ENCODE data around the gene EXOC6. TPM values are rescaled to one million over a fixed set of nuclear protein-coding genes. Genes with fewer than 3 reads are reported as not detected.

EXOC6 gene
- total RNA-seq, 3 donors from 2014 or later (not counting 1 experiment from before 2014, with no cell fraction given) = 12.1 to 18.2 (median 16.1) TPM

- Mint-ChIP-seq H3K36me3 (peaks cover 7% of the 10 kb centered on the region), H3K9me3 (peaks cover 0 to 2% of the 10 kb centered on the region in 2 donors), H3K4me3 (no peak overlapping the region), H3K4me1 (no peaks in the 10 kb centered on the region), H3K27me3 (ENCODE audit: low read depth in 2 of 2) (peaks cover 3 to 15% of the 10 kb centered on the region in 2 donors), H3K27ac (no peak overlapping the region)
- intact Hi-C loops (cut with micrococcal nuclease) = no loop called here
- no peaks in the 10 kb centered on the region for H3K36me3 ChIP-seq (ENCODE audit: control insufficient read depth, insufficient read depth, low read length)
- ATAC-seq (no peak), DNase-seq (no peak)
- no peak for TF ChIP-seq CTCF (IDR thresholded peaks at IDR 0.05)
- no peaks in the 10 kb centered on the region for H3K27me3 ChIP-seq (ENCODE audit: control insufficient read depth, insufficient read depth, low read length)
- no CpG with 5 or more reads among the region's 1 CpG for WGBS (ENCODE audit: insufficient coverage)
- H3K4me3 ChIP-seq (ENCODE audit: low read length) = no peak overlapping the region
- no peak overlapping the region for H3K27ac ChIP-seq (ENCODE audit: low read length)
- H3K9me3 ChIP-seq (ENCODE audit: control insufficient read depth, insufficient read depth, low read length) = no peaks in the 10 kb centered on the region
- no peaks in the 10 kb centered on the region for H3K4me1 ChIP-seq (ENCODE audit: control insufficient read depth, insufficient read depth, low read length)
These were observed 255.6 kb downstream of the EXOC6 start for GRCh38 chr10:93103953-93104352.

DNA sequence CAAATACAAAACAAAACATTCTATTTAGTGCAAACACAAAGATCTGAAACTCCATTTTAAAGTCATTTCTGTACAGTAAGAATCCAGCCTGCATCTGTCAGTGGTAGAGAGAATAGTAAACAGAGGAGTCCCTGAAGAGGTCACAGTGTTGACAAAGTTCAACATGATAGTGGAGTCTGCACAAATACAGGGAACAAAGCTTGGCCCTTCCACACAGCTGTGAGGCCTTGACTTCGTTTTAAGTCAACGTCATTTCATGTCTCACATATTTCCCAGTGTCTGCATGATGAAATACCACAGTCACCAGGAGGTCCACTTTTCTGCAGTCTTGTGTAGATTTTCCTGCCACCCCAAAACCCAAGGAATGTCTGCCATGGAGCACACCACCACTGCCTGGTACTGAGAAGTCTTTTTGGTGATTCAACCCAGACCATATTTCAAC is 258.3 kb downstream of the EXOC6 start:
- peaks cover 0 to 2% of the 10 kb centered on the region in 2 donors for H3K9me3 Mint-ChIP-seq
- Histone ChIP-seq H3K27ac (ENCODE audit: low read length) (no peak overlapping the region), H3K9me3 (ENCODE audit: control insufficient read depth, insufficient read depth, low read length) (no peaks in the 10 kb centered on the region), H3K4me1 (ENCODE audit: control insufficient read depth, insufficient read depth, low read length) (no peaks in the 10 kb centered on the region), H3K4me3 (ENCODE audit: low read length) (no peak overlapping the region), H3K36me3 (ENCODE audit: control insufficient read depth, insufficient read depth, low read length) (no peaks in the 10 kb centered on the region), H3K27me3 (ENCODE audit: control insufficient read depth, insufficient read depth, low read length) (no peaks in the 10 kb centered on the region)
- 89% methylated on average over 2 of the region's 2 CpGs for WGBS (ENCODE audit: insufficient coverage)
- no peak for TF ChIP-seq CTCF (IDR thresholded peaks at IDR 0.05)
- H3K36me3 Mint-ChIP-seq = peaks cover 7% of the 10 kb centered on the region
- intact Hi-C loops (cut with micrococcal nuclease) = no loop called here
- DNase-seq (no peak), ATAC-seq (no peak)
- H3K27ac Mint-ChIP-seq = no peak overlapping the region
- H3K27me3 Mint-ChIP-seq (ENCODE audit: low read depth in 2 of 2) = peaks cover 3 to 15% of the 10 kb centered on the region in 2 donors
- no peak overlapping the region for H3K4me3 Mint-ChIP-seq
- H3K4me1 Mint-ChIP-seq = no peaks in the 10 kb centered on the region

Other genes with a start within 250 kb of the EXOC6 start
- 10 to 100 TPM; 19.5 to 24.0 (median 20.3) TPM for gene HHEX, start 158.6 kb upstream of the EXOC6 start, total RNA-seq
- under 1 TPM in 1 of 3 donors, not detected in 2; 0.09 TPM for gene CYP26C1, start 212.3 kb downstream of the EXOC6 start, total RNA-seq
- not detected for gene CYP26A1, start 225.4 kb downstream of the EXOC6 start, total RNA-seq